Stomach (tissue), 9 donors: ENCODE measurements around the gene TMPRSS7. TPM values are rescaled to one million over a fixed set of nuclear protein-coding genes. Genes with fewer than 3 reads are reported as not detected.

ENCODE experiments used
- DNase-seq, 2 donors: peaks; one replicate each; pipeline versions ENCODE4 v3.0.0 to v3.0.0-alpha.2; 2013 to 2019
- H3K27ac ChIP-seq, 5 donors: fragments of 200-600 bp in 4 of 5; sonication (generic) in 4 of 5; one replicate each; pipeline ENCODE4 v1.5.1; 2013 to 2019; ENCODE audit warnings: mild to moderate bottlenecking in 1 of 5, moderate library complexity in 1 of 5
- H3K27me3 ChIP-seq, 3 donors: fragments of 200-600 bp; sonication (generic); one replicate each; pipeline ENCODE4 v1.5.1; 2017 to 2019; ENCODE audit warnings: mixed run types in 1 of 3
- H3K36me3 ChIP-seq, 4 donors: fragments of 200-600 bp; sonication (generic); 1 replicate in 3 of 4; 2 replicates in 1 of 4; pipeline ENCODE4 v1.5.1; 2016 to 2019
- H3K4me1 ChIP-seq, 4 donors: fragments of 200-600 bp; sonication (generic); one replicate each; pipeline ENCODE4 v1.5.1; 2016 to 2019
- H3K4me3 ChIP-seq, 4 donors: fragments of 200-600 bp; sonication (generic) in 3 of 4; one replicate each; pipeline ENCODE4 v1.5.1; 2016 to 2019; ENCODE audit warnings: mild to moderate bottlenecking in 1 of 4
- H3K9me3 ChIP-seq, 4 donors: fragments of 200-600 bp; sonication (generic); one replicate each; pipeline ENCODE4 v1.5.1; 2016 to 2019
- EP300 ChIP-seq: sonication (generic); formaldehyde crosslinking; IDR thresholded peaks from one replicate; pipeline ENCODE4 v1.6.1; 2017; ENCODE audit warnings: antibody characterized with exemption
- POLR2A ChIP-seq, 4 donors: fragments of 450-650 bp; IDR thresholded peaks; one replicate each; pipeline ENCODE4 v1.6.1; 2016; ENCODE audit warnings: antibody characterized with exemption in 4 of 4, control low read depth in 2 of 4, mild to moderate bottlenecking in 1 of 4, moderate library complexity in 1 of 4
- POLR2AphosphoS5 ChIP-seq, 3 donors: sonication (generic); formaldehyde crosslinking; IDR thresholded peaks; one replicate each; pipeline ENCODE4 v1.6.1; 2016; ENCODE audit warnings: antibody characterized with exemption in 3 of 3
- WGBS, 5 donors: extraction: QIAGEN DNeasy Blood & Tissue Kit in 3 of 5; methylation state at CpG; one replicate each; pipeline versions ENCODE4 v1.1.5 to v1.1.7; 2013 to 2018; 5-methylcytosine and 5-hydroxymethylcytosine counted together
- intact Hi-C: fragments of 100-400 bp; cut with DNase I; formaldehyde crosslinking; loops from one replicate; pipeline ENCODE4 v1.15.1; 2023; ENCODE audit warnings: low total_unique reads
- polyA plus RNA-seq, 3 donors: library from polyadenylated mRNA; stranded (reverse); fragments of 200-250 nt; gene quantifications; one replicate each; pipeline ENCODE4 v1.2.3, GENCODE V29; 2013
- total RNA-seq, 5 donors: library from RNA; depleted of rRNA; stranded (reverse); fragments of >200 nt; gene quantifications; one replicate each; pipeline versions ENCODE4 v1.1.0 to v1.2.3, GENCODE V29; 2014 to 2016
- TF ChIP-seq, protein P1 (sequence below), 7 experiments: fragments of 450-650 bp in 4 of 7; fragments of 200-600 bp in 3 of 7; sonication (generic) in 3 of 7; IDR thresholded peaks; one replicate each; pipeline ENCODE4 v1.5.1; 2016 to 2019; ENCODE audit warnings: antibody characterized with exemption in 7 of 7, control low read depth in 2 of 7, mild to moderate bottlenecking in 1 of 7
- donor health status: healthy with polysubstance abuse.
- donor health status: Bipolar disorder and iron deficiency.
- donor health status: healthy.

The TMPRSS7 gene
- total and polyA plus RNA-seq, 8 donors = 0.08 to 0.45 (median 0.12) TPM; not detected in 5

DNA sequence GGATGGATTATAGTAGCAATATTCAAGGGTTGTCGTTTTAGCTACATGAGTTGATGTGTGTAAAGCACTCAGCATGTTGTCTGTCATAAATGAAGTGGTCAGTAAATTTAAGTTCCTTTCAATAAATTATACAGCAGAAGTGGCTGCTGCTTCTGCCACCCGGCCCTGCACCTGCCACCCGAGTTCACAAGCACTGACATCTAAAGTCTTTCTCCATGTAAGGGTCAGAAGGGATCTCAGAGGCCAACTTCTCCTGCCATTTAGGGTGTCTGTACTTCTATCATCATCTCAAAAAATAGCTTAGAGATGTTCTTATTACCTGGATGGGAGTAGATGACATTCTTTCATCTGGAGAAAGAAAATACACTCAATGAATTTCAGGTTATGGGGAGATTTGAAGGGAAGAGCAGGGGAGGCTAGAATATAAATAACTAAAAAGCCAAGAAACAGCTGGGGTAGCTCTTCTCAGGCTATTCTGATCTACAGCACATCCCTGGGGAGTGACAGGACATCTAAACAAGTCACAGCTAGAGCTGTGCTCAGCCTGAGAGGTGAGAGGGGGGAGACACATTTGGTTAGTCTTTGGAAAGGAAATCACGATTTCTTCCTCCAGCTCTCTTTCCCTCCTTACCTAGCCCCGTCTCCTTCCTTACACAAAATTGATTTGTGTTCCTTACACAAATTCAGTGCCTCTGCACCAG is 90.5 kb downstream of the TMPRSS7 start:
- no peaks in the 10 kb centered on the region for H3K27me3 ChIP-seq
- intact Hi-C loops = no loop called here
- no peak for DNase-seq
- WGBS, 5 donors = 73 to 82% (median 80%) methylated on average over 5 of the region's 5 CpGs
- H3K36me3 ChIP-seq = peaks cover 0 to 26% (median 10%) of the 10 kb centered on the region in 4 donors
- peaks cover 0 to 21% (median 6%) of the 10 kb centered on the region in 4 donors for H3K4me1 ChIP-seq
- H3K27ac ChIP-seq = no peak overlapping the region
- H3K9me3 ChIP-seq = no peaks in the 10 kb centered on the region
- no peak for TF ChIP-seq POLR2AphosphoS5 (IDR thresholded peaks at IDR 0.05)
- no peak for TF ChIP-seq EP300
- TF ChIP-seq, protein P1, sequence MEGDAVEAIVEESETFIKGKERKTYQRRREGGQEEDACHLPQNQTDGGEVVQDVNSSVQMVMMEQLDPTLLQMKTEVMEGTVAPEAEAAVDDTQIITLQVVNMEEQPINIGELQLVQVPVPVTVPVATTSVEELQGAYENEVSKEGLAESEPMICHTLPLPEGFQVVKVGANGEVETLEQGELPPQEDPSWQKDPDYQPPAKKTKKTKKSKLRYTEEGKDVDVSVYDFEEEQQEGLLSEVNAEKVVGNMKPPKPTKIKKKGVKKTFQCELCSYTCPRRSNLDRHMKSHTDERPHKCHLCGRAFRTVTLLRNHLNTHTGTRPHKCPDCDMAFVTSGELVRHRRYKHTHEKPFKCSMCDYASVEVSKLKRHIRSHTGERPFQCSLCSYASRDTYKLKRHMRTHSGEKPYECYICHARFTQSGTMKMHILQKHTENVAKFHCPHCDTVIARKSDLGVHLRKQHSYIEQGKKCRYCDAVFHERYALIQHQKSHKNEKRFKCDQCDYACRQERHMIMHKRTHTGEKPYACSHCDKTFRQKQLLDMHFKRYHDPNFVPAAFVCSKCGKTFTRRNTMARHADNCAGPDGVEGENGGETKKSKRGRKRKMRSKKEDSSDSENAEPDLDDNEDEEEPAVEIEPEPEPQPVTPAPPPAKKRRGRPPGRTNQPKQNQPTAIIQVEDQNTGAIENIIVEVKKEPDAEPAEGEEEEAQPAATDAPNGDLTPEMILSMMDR (IDR thresholded peaks at IDR 0.05) = no peak
- TF ChIP-seq POLR2A (IDR thresholded peaks at IDR 0.05) = no peak
- H3K4me3 ChIP-seq = no peak overlapping the region

DNA sequence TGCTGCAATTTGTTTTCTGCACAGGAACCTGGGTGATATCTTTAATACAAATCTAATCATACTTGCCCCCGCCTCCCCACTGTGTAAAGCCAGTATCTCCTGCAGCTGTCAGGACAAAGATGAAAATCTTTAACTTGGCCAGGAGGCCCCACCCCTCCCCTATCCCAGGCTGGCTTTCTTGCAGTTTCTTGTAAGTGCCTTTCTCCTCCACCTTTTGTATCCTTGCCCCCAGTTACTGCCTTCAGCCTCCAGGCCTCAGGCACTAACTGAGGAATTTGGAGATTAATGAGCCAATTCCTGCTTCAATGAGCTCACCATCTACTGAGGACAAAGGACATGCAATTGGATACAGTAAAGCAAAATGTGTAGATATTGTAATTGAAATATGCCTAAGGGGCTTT is 92.0 kb downstream of the TMPRSS7 start:
- intact Hi-C loops = no loop called here
- H3K27me3 ChIP-seq = no peaks in the 10 kb centered on the region
- DNase-seq = no peak
- H3K36me3 ChIP-seq = peaks cover 0 to 26% (median 13%) of the 10 kb centered on the region in 4 donors
- TF ChIP-seq, protein P1 (IDR thresholded peaks at IDR 0.05) = no peak
- TF ChIP-seq POLR2A (IDR thresholded peaks at IDR 0.05) (no peak), EP300 (no peak), POLR2AphosphoS5 (IDR thresholded peaks at IDR 0.05) (no peak)
- H3K4me3 ChIP-seq = no peak overlapping the region
- WGBS, 5 donors = 35 to 55% (median 48%) methylated on average over 1 of the region's 1 CpG
- H3K27ac ChIP-seq = no peak overlapping the region
- H3K9me3 ChIP-seq = no peaks in the 10 kb centered on the region
- peaks cover 0 to 19% (median 6%) of the 10 kb centered on the region in 4 donors for H3K4me1 ChIP-seq

DNA sequence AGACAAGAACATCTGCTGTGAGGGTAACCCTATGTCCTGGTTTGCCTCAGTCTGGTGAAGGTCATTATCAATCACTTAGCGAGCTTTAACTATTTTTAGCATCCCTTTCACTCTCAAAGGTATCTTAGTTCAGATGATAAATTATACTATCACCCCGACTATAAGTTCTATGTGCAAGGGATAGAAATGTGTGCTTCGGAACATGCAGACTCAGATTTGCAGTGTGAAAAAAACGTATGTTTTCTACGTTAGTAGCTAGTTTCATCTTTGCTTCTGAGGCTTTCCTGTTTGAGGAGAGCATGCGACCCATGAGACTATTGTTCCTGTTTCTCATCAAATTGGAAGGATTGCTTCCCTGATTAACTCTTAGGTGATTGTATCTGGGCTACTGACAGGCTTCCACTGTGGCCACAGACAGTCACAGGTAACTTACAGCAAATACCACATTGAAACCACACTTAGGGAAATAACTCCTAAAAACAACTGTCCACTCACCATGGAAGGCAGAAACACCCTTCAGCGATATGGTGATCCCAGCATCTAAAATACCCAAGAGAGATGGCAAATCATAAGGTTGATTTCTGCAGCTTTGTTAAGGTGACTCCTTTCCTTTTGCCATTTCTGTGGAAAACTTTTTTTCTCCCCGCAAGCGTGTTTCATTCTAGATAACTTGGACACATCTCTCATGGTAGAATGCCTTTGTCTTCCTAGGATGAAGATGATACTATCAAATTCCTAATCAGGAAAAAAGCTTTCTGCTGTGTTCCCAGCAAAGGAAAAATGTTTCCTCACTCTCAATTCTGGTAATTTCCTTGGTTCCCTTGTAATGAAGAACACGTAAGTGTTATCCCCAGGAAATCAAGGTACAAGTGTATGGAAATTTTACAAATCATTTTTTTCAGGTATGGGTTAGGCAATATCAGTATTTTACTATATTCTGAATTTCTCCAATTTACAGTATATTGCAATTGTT is 93.3 kb downstream of the TMPRSS7 start:
- DNase-seq = no peak
- H3K4me1 ChIP-seq = peaks cover 0 to 13% (median 2%) of the 10 kb centered on the region in 4 donors
- TF ChIP-seq POLR2A (IDR thresholded peaks at IDR 0.05) = no peak
- TF ChIP-seq, protein P1 (IDR thresholded peaks at IDR 0.05) = no peak
- TF ChIP-seq POLR2AphosphoS5 (IDR thresholded peaks at IDR 0.05) = no peak
- no peak for TF ChIP-seq EP300
- H3K9me3 ChIP-seq = no peaks in the 10 kb centered on the region
- no peaks in the 10 kb centered on the region for H3K27me3 ChIP-seq
- 57 to 77% (median 72%) methylated on average over 10 of the region's 10 CpGs for WGBS, 5 donors
- H3K4me3 ChIP-seq = no peak overlapping the region
- intact Hi-C loops = no loop called here
- H3K36me3 ChIP-seq = peaks cover 0 to 25% (median 11%) of the 10 kb centered on the region in 4 donors
- no peak overlapping the region for H3K27ac ChIP-seq
